ENCODE measurements around the gene ZNF750.

GRCh38 chr17:82787081-82787848 is 52.6 kb downstream of the ZNF750 start:
- TF ChIP-seq GATA2 (IDR thresholded peaks at IDR 0.05; ENCODE audit: low read depth, low read length) (no peak), GATA3 (IDR thresholded peaks at IDR 0.05; ENCODE audit: low read depth, low read length) (no peak)

Measured in SH-SY5Y (cell line).